HG03354 (cell line): ENCODE results near the gene SLC5A1.
"Not testable (repeated sequence)": the region's sequence is repeated elsewhere in the genome, so short reads cannot be mapped to it uniquely, and the experiment has no call there.

ENCODE experiments used
- ATAC-seq: cut with Tn5 transposase; IDR thresholded peaks from one replicate; pipeline ENCODE4 v1.9.1; 2021; ENCODE audit warnings: mild to moderate bottlenecking; ENCODE audit not compliant: unreplicated experiment, poor library complexity, severe bottlenecking

Gene SLC5A1

GRCh38 chr22:32137731-32138324 lies 94.8 kb downstream of the SLC5A1 start:
- ATAC-seq = not testable (repeated sequence)

GRCh38 chr22:32138576-32138975 lies 95.5 kb downstream of the SLC5A1 start:
- not testable (repeated sequence) for ATAC-seq

- ATAC-seq = not testable (repeated sequence)
These were observed 97.6 kb downstream of the SLC5A1 start for GRCh38 chr22:32140688-32141087.

GRCh38 chr22:32142600-32142999 lies 99.5 kb downstream of the SLC5A1 start:
- no peak for ATAC-seq

- no peak for ATAC-seq
These were observed 101.6 kb downstream of the SLC5A1 start for GRCh38 chr22:32144496-32145274.

GRCh38 chr22:32147128-32147527 lies 104.1 kb downstream of the SLC5A1 start:
- not testable (repeated sequence) for ATAC-seq

- not testable (repeated sequence) for ATAC-seq
These were observed 105.3 kb downstream of the SLC5A1 start for GRCh38 chr22:32148372-32148771.

- not testable (repeated sequence) for ATAC-seq
These were observed 107.6 kb downstream of the SLC5A1 start for GRCh38 chr22:32150647-32151046.

- ATAC-seq = not testable (repeated sequence)
These were observed 108.6 kb downstream of the SLC5A1 start for GRCh38 chr22:32151641-32152040.

- ATAC-seq = not testable (repeated sequence)
These were observed 111.7 kb downstream of the SLC5A1 start for GRCh38 chr22:32154727-32155126.

- ATAC-seq = not testable (repeated sequence)
These were observed 114.6 kb downstream of the SLC5A1 start for GRCh38 chr22:32157632-32158031.

- ATAC-seq = no peak
These were observed 115.9 kb downstream of the SLC5A1 start, which contains the start of gene C22orf42 for GRCh38 chr22:32158712-32159533. C22orf42 (minus strand) TSS chr22:32159303; CDS start chr22:32159215, 88 bp downstream.

GRCh38 chr22:32160411-32160810 lies 117.3 kb downstream of the SLC5A1 start:
- ATAC-seq = not testable (repeated sequence)
